CD4-positive, CD25-positive, alpha-beta regulatory T cell (primary cell): ENCODE measurements around the gene KRTAP10-7. TPM values are rescaled to one million over a fixed set of nuclear protein-coding genes. Genes with fewer than 3 reads are reported as not detected.
"Not testable (repeated sequence)": the region's sequence is repeated elsewhere in the genome, so short reads cannot be mapped to it uniquely, and the experiment has no call there.

Source experiments
- ATAC-seq, 2 donors: fragments of 150-1000 bp; cut with Tn5 transposase; one replicate each; pipeline ENCODE4 v1.10.0; 2021; ENCODE audit warnings: low read depth in 2 of 2, moderate number of reproducible peaks in 2 of 2, moderate library complexity in 1 of 2
- DNase-seq, 3 donors: peaks; one replicate each; pipeline versions ENCODE4 v3.0.0 to v3.0.0-alpha.2; 2012 to 2022; ENCODE audit warnings: mixed read lengths in 1 of 3
- H3K27ac ChIP-seq: one replicate; pipeline ENCODE4 v1.7.0; 2013; ENCODE audit warnings: mild to moderate bottlenecking, low read length; ENCODE audit not compliant: insufficient read depth, poor library complexity, severe bottlenecking
- H3K27me3 ChIP-seq: one replicate; pipeline ENCODE4 v1.7.0; 2013; ENCODE audit warnings: low read length; ENCODE audit not compliant: control insufficient read depth, insufficient read depth
- H3K36me3 ChIP-seq: one replicate; pipeline ENCODE4 v1.7.0; 2013; ENCODE audit warnings: mild to moderate bottlenecking, low read length, moderate library complexity; ENCODE audit not compliant: control insufficient read depth, insufficient read depth
- H3K4me1 ChIP-seq: 2 replicates; pipeline ENCODE4 v1.7.0; 2013; ENCODE audit warnings: mild to moderate bottlenecking, low read length; ENCODE audit not compliant: insufficient read depth, control insufficient read depth, poor library complexity, severe bottlenecking
- H3K4me3 ChIP-seq: one replicate; pipeline ENCODE4 v1.7.0; 2013; ENCODE audit warnings: low read depth, mild to moderate bottlenecking, low read length, moderate library complexity
- H3K9me3 ChIP-seq, 2 experiments: 1 replicate in 1 of 2; 2 replicates in 1 of 2; pipeline ENCODE4 v1.7.0; 2013; ENCODE audit warnings: low read length in 2 of 2, mild to moderate bottlenecking in 1 of 2, moderate library complexity in 1 of 2; ENCODE audit not compliant: control insufficient read depth in 2 of 2
- H3K27ac Mint-ChIP-seq, 3 donors: one replicate each; pipeline ENCODE4 v1.8.0; 2020 to 2022; ENCODE audit warnings: mild to moderate bottlenecking in 3 of 3, mixed read lengths in 3 of 3, moderate library complexity in 2 of 3
- H3K27me3 Mint-ChIP-seq: one replicate; pipeline ENCODE4 v1.8.0; 2022; ENCODE audit warnings: mild to moderate bottlenecking, mixed read lengths
- H3K36me3 Mint-ChIP-seq: one replicate; pipeline ENCODE4 v1.8.0; 2020; ENCODE audit warnings: mixed read lengths
- H3K4me1 Mint-ChIP-seq, 4 donors: one replicate each; pipeline ENCODE4 v1.8.0; 2020 to 2022; ENCODE audit warnings: mixed read lengths in 4 of 4, mild to moderate bottlenecking in 1 of 4
- H3K4me3 Mint-ChIP-seq, 4 donors: one replicate each; pipeline ENCODE4 v1.8.0; 2020 to 2022; ENCODE audit warnings: mild to moderate bottlenecking in 4 of 4, mixed read lengths in 4 of 4, moderate library complexity in 3 of 4
- H3K9me3 Mint-ChIP-seq, 7 donors: one replicate each; pipeline ENCODE4 v1.8.0; 2020 to 2022; ENCODE audit warnings: mixed read lengths in 7 of 7, mild to moderate bottlenecking in 3 of 7, moderate library complexity in 2 of 7
- polyA plus RNA-seq, 4 donors: library from polyadenylated mRNA; unstranded; fragments of 300-500 nt; fragmentation: Illumina TruSeq; gene quantifications; one replicate each; pipeline ENCODE4 v1.2.3, GENCODE V29; 2021
- total RNA-seq: library from RNA; stranded (reverse); gene quantifications from one replicate; pipeline ENCODE4 v1.2.3, GENCODE V29; 2022

Gene KRTAP10-7
- total and polyA plus RNA-seq, 5 donors from 2014 or later: not detected

- peaks cover 3% of the 10 kb centered on the region for H3K36me3 Mint-ChIP-seq
- peaks cover 13% of the 10 kb centered on the region for H3K27me3 ChIP-seq
- no peak overlapping the region for H3K27ac Mint-ChIP-seq
- no peaks in the 10 kb centered on the region for H3K4me1 ChIP-seq
- peaks cover 3 to 8% of the 10 kb centered on the region in 2 experiments for H3K9me3 ChIP-seq
- ATAC-seq (no peak), DNase-seq (no peak)
- no peak overlapping the region for H3K27ac ChIP-seq
- no peak overlapping the region for H3K4me3 Mint-ChIP-seq
- no peaks in the 10 kb centered on the region for H3K36me3 ChIP-seq
- H3K9me3 Mint-ChIP-seq: peaks cover 0 to 12% (median 6%) of the 10 kb centered on the region in 7 donors
- no peak overlapping the region for H3K4me3 ChIP-seq
- H3K27me3 Mint-ChIP-seq: peaks cover 46% of the 10 kb centered on the region
- peaks cover 0 to 5% (median 0%) of the 10 kb centered on the region in 4 donors for H3K4me1 Mint-ChIP-seq
Measured at GRCh38 chr21:44601596-44602462, 1.4 kb downstream of the KRTAP10-7 start.

- peaks cover 13% of the 10 kb centered on the region for H3K27me3 ChIP-seq
- Mint-ChIP-seq H3K27ac (no peak overlapping the region), H3K4me1 (peaks cover 0 to 5% (median 0%) of the 10 kb centered on the region in 4 donors), H3K27me3 (peaks cover 43% of the 10 kb centered on the region), H3K36me3 (peaks cover 3% of the 10 kb centered on the region), H3K4me3 (no peak overlapping the region), H3K9me3 (peaks cover 0 to 12% (median 6%) of the 10 kb centered on the region in 7 donors)
- H3K9me3 ChIP-seq: peaks cover 3 to 8% of the 10 kb centered on the region in 2 experiments
- ATAC-seq: no peak
- DNase-seq: no peak
- no peaks in the 10 kb centered on the region for H3K4me1 ChIP-seq
- no peak overlapping the region for H3K27ac ChIP-seq
- no peak overlapping the region for H3K4me3 ChIP-seq
- H3K36me3 ChIP-seq: no peaks in the 10 kb centered on the region
Measured at GRCh38 chr21:44602463-44602850, 2.1 kb downstream of the KRTAP10-7 start.

- H3K4me3 ChIP-seq: no peak overlapping the region
- Mint-ChIP-seq H3K27ac (no peak overlapping the region), H3K4me1 (peaks cover 0 to 5% (median 0%) of the 10 kb centered on the region in 4 donors), H3K9me3 (peaks cover 0 to 12% (median 6%) of the 10 kb centered on the region in 7 donors), H3K27me3 (peaks cover 34% of the 10 kb centered on the region), H3K36me3 (peaks cover 3% of the 10 kb centered on the region), H3K4me3 (no peak overlapping the region)
- H3K9me3 ChIP-seq: peaks cover 1 to 8% of the 10 kb centered on the region in 2 experiments
- no peak overlapping the region for H3K27ac ChIP-seq
- DNase-seq (no peak), ATAC-seq (no peak)
- H3K27me3 ChIP-seq: peaks cover 15% of the 10 kb centered on the region
- H3K36me3 ChIP-seq: no peaks in the 10 kb centered on the region
- H3K4me1 ChIP-seq: no peaks in the 10 kb centered on the region
Measured at GRCh38 chr21:44603109-44603875, 2.9 kb downstream of the KRTAP10-7 start.

GRCh38 chr21:44603911-44604310 is 3.5 kb downstream of the KRTAP10-7 start:
- Mint-ChIP-seq H3K9me3 (peaks cover 0 to 9% (median 2%) of the 10 kb centered on the region in 7 donors), H3K27ac (no peak overlapping the region), H3K4me3 (no peak overlapping the region), H3K27me3 (peaks cover 28% of the 10 kb centered on the region), H3K36me3 (peaks cover 3% of the 10 kb centered on the region), H3K4me1 (peaks cover 0 to 5% (median 0%) of the 10 kb centered on the region in 4 donors)
- Histone ChIP-seq H3K4me1 (no peaks in the 10 kb centered on the region), H3K27me3 (peaks cover 13% of the 10 kb centered on the region), H3K9me3 (peaks cover under 1 to 5% of the 10 kb centered on the region in 2 experiments), H3K36me3 (no peaks in the 10 kb centered on the region), H3K27ac (no peak overlapping the region), H3K4me3 (no peak overlapping the region)
- no peak for ATAC-seq
- DNase-seq: no peak

- no peak overlapping the region for H3K27ac Mint-ChIP-seq
- peaks cover 0 to 5% (median 0%) of the 10 kb centered on the region in 4 donors for H3K4me1 Mint-ChIP-seq
- no peak overlapping the region for H3K27ac ChIP-seq
- no peak overlapping the region for H3K4me3 ChIP-seq
- H3K4me3 Mint-ChIP-seq: no peak overlapping the region
- no peaks in the 10 kb centered on the region for H3K4me1 ChIP-seq
- no peak for DNase-seq
- peaks cover 17% of the 10 kb centered on the region for H3K27me3 ChIP-seq
- H3K36me3 ChIP-seq: no peaks in the 10 kb centered on the region
- ATAC-seq: no peak
- peaks cover 0 to 28% (median 11%) of the 10 kb centered on the region in 7 donors for H3K9me3 Mint-ChIP-seq
- peaks cover 12 to 25% of the 10 kb centered on the region in 2 experiments for H3K9me3 ChIP-seq
- peaks cover 22% of the 10 kb centered on the region for H3K27me3 Mint-ChIP-seq
- peaks cover 8% of the 10 kb centered on the region for H3K36me3 Mint-ChIP-seq
Measured at GRCh38 chr21:44606495-44606894, 6.1 kb downstream of the KRTAP10-7 start.

GRCh38 chr21:44609193-44609592 is 8.8 kb downstream of the KRTAP10-7 start:
- Histone ChIP-seq H3K9me3 (peaks cover 14 to 29% of the 10 kb centered on the region in 2 experiments), H3K27ac (no peak overlapping the region), H3K27me3 (peaks cover 11% of the 10 kb centered on the region), H3K36me3 (no peaks in the 10 kb centered on the region), H3K4me1 (no peaks in the 10 kb centered on the region), H3K4me3 (no peak overlapping the region)
- no peak for ATAC-seq
- Mint-ChIP-seq H3K4me1 (peaks cover 0 to 5% (median 1%) of the 10 kb centered on the region in 4 donors), H3K27ac (no peak overlapping the region), H3K36me3 (peaks cover 8% of the 10 kb centered on the region), H3K9me3 (peaks cover 0 to 31% (median 11%) of the 10 kb centered on the region in 7 donors), H3K4me3 (no peak overlapping the region), H3K27me3 (peaks cover 15% of the 10 kb centered on the region)
- no peak for DNase-seq

- H3K36me3 ChIP-seq, DNase-seq, H3K27ac ChIP-seq, H3K27ac Mint-ChIP-seq, H3K36me3 Mint-ChIP-seq, H3K4me3 ChIP-seq, H3K4me3 Mint-ChIP-seq, H3K4me1 Mint-ChIP-seq, ATAC-seq, H3K27me3 Mint-ChIP-seq, H3K4me1 ChIP-seq: not testable (repeated sequence)
- Histone ChIP-seq H3K9me3 (peaks cover 14 to 29% of the 10 kb centered on the region in 2 experiments), H3K27me3 (peaks cover 10% of the 10 kb centered on the region)
- H3K9me3 Mint-ChIP-seq: peaks cover 0 to 31% (median 11%) of the 10 kb centered on the region in 7 donors
Measured at GRCh38 chr21:44610157-44610843, 9.9 kb downstream of the KRTAP10-7 start.
